ENCODE measurements around the gene ARHGAP45. TPM values are rescaled to one million over a fixed set of nuclear protein-coding genes. Genes with fewer than 3 reads are reported as not detected.

Gene ARHGAP45
- total RNA-seq, 1 experiment from 2014 or later: 11.6 TPM

- DNase-seq (ENCODE audit: low read depth): no peak
These were observed 19.6 kb downstream of the ARHGAP45 start for GRCh38 chr19:1086613-1087012.

- DNase-seq (ENCODE audit: low read depth): no peak
These were observed 20.9 kb downstream of the ARHGAP45 start for GRCh38 chr19:1087813-1088415.

- DNase-seq (ENCODE audit: low read depth): no peak
These were observed 21.5 kb downstream of the ARHGAP45 start for GRCh38 chr19:1088416-1089010.

- DNase-seq (ENCODE audit: low read depth): no peak
These were observed 22.3 kb downstream of the ARHGAP45 start for GRCh38 chr19:1089126-1089771.

GRCh38 chr19:1089891-1090290 lies 22.9 kb downstream of the ARHGAP45 start:
- no peak for DNase-seq (ENCODE audit: low read depth)

GRCh38 chr19:1090731-1091543 lies 24.0 kb downstream of the ARHGAP45 start:
- DNase-seq (ENCODE audit: low read depth): no peak

- no peak for DNase-seq (ENCODE audit: low read depth)
These were observed 24.7 kb downstream of the ARHGAP45 start for GRCh38 chr19:1091544-1092175.

- no peak for DNase-seq (ENCODE audit: low read depth)
These were observed 26.4 kb downstream of the ARHGAP45 start for GRCh38 chr19:1093330-1093729.

GRCh38 chr19:1093811-1094553 lies 27.0 kb downstream of the ARHGAP45 start:
- DNase-seq (ENCODE audit: low read depth): no peak

- DNase-seq (ENCODE audit: low read depth): no peak
These were observed 27.6 kb downstream of the ARHGAP45 start for GRCh38 chr19:1094655-1094977.

GRCh38 chr19:1094978-1095701 lies 28.2 kb downstream of the ARHGAP45 start, which contains the start of gene POLR2E:
TSS of gene POLR2E (minus strand) at chr19:1095375. CDS start at chr19:1095315, 60 bp downstream.
- DNase-seq (ENCODE audit: low read depth): peak; percentile 99

GRCh38 chr19:1097810-1098176 lies 30.8 kb downstream of the ARHGAP45 start:
- no peak for DNase-seq (ENCODE audit: low read depth)

- DNase-seq (ENCODE audit: low read depth): no peak
These were observed 31.4 kb downstream of the ARHGAP45 start for GRCh38 chr19:1098177-1099051.

GRCh38 chr19:1101337-1101698 lies 34.4 kb downstream of the ARHGAP45 start:
- DNase-seq (ENCODE audit: low read depth): no peak

GRCh38 chr19:1102407-1103131 lies 35.6 kb downstream of the ARHGAP45 start:
- DNase-seq (ENCODE audit: low read depth): peak; percentile 99

- DNase-seq (ENCODE audit: low read depth): peak; percentile 73
These were observed 36.3 kb downstream of the ARHGAP45 start for GRCh38 chr19:1103132-1103707.

GRCh38 chr19:1103708-1104310 lies 36.8 kb downstream of the ARHGAP45 start, which contains the start of gene GPX4:
TSS of gene GPX4 (plus strand) at chr19:1103994. CDS start at chr19:1104044, 50 bp downstream.
- peak; percentile 100 for DNase-seq (ENCODE audit: low read depth)

Measured in Daoy (cell line).